Measurements from ENCODE around the gene LARGE1.

GRCh38 chr22:33726294-33726734, 194.0 kb downstream of the LARGE1 start:
- TF ChIP-seq CTCF (IDR thresholded peaks at IDR 0.05) (no peak), POLR2A (IDR thresholded peaks at IDR 0.05) (no peak)
